Renal cortex interstitium (tissue), 15 donors: ENCODE results near the gene AEN. TPM values are rescaled to one million over a fixed set of nuclear protein-coding genes. Genes with fewer than 3 reads are reported as not detected.

Experiments used
- DNase-seq, 11 donors: peaks; one replicate each; pipeline ENCODE4 v3.0.0-alpha.2; 2013; ENCODE audit warnings: low read depth in 9 of 11, low spot score in 4 of 11; ENCODE audit errors: extremely low read depth in 1 of 11
- long read RNA-seq, 16 experiments: transcript quantifications; one replicate each; lab custom pipeline, GENCODE V29; 2026
- polyA plus RNA-seq, 3 donors: library from polyadenylated mRNA; unstranded; fragments of 120-200 nt; gene quantifications; one replicate each; pipeline ENCODE4 v1.2.1, GENCODE V29; 2013; ENCODE audit not compliant: insufficient read length in 3 of 3

AEN gene
- 1 to 10 TPM; 5.6 to 6.9 (median 5.8) TPM for polyA plus RNA-seq
- long read RNA-seq, donor 1, partial matches to known transcripts, result 0 of 1 reads
- long read RNA-seq, donor 1, other reads (novel, unspliced or antisense), result 0 of 1 reads
- long read RNA-seq, donor 2, full-length matches to known transcripts, result 1 of 1 reads
- long read RNA-seq, donor 2, partial matches to known transcripts, result 0 of 1 reads
- long read RNA-seq, donor 2, other reads (novel, unspliced or antisense), result 0 of 1 reads
- long read RNA-seq, donor 3, partial matches to known transcripts, result 0 of 1 reads
- long read RNA-seq, donor 3, other reads (novel, unspliced or antisense), result 0 of 1 reads
- long read RNA-seq, donor 4, partial matches to known transcripts, result 0 of 2 reads
- long read RNA-seq, donor 4, other reads (novel, unspliced or antisense), result 0 of 2 reads
- long read RNA-seq, donor 5, result 0 reads
- long read RNA-seq, donor 6, full-length matches to known transcripts, result 5 of 12 reads
- long read RNA-seq, donor 6, partial matches to known transcripts, result 7 of 12 reads
- long read RNA-seq, donor 6, other reads (novel, unspliced or antisense), result 0 of 12 reads
- long read RNA-seq, donor 7, partial matches to known transcripts, result 0 of 1 reads
- long read RNA-seq, donor 7, other reads (novel, unspliced or antisense), result 0 of 1 reads
- long read RNA-seq, donor 8, result 0 reads
- long read RNA-seq, donor 9, partial matches to known transcripts, result 0 of 2 reads
- long read RNA-seq, donor 9, other reads (novel, unspliced or antisense), result 0 of 2 reads
- long read RNA-seq, donor 10, full-length matches to known transcripts, result 1 of 1 reads
- long read RNA-seq, donor 10, partial matches to known transcripts, result 0 of 1 reads
- long read RNA-seq, donor 10, other reads (novel, unspliced or antisense), result 0 of 1 reads
- long read RNA-seq, donor 11, partial matches to known transcripts, result 6 of 7 reads
- long read RNA-seq, donor 11, other reads (novel, unspliced or antisense), result 0 of 7 reads
- long read RNA-seq, donor 12, partial matches to known transcripts, result 0 of 1 reads
- long read RNA-seq, donor 12, other reads (novel, unspliced or antisense), result 0 of 1 reads
- long read RNA-seq, donor 13, result 0 reads
- long read RNA-seq, donor 14, partial matches to known transcripts, result 0 of 1 reads
- long read RNA-seq, donor 14, other reads (novel, unspliced or antisense), result 0 of 1 reads
- long read RNA-seq, donor 15, result 0 reads
- long read RNA-seq, donor 16, transcript AEN-201 (4 exons, 3,117 nt), result major isoform, 5 of 5 reads
- long read RNA-seq, donor 16, partial matches to known transcripts, result 0 of 5 reads
- long read RNA-seq, donor 16, other reads (novel, unspliced or antisense), result 0 of 5 reads

- DNase-seq, result peak; percentile 84 to 94 (median 92)
Observed at GRCh38 chr15:88620995-88621772, at the start of gene AEN. TSS of gene AEN (plus strand) at chr15:88621340. CDS start at chr15:88626210, 4,870 bp downstream.

- DNase-seq, result no peak
Observed at GRCh38 chr15:88571852-88572259, 49.3 kb upstream of the AEN start.

- DNase-seq, result no peak
Observed at GRCh38 chr15:88574077-88574476, 47.1 kb upstream of the AEN start.

GRCh38 chr15:88574655-88575054 is 46.5 kb upstream of the AEN start:
- DNase-seq, result no peak

GRCh38 chr15:88579322-88579721 is 41.8 kb upstream of the AEN start:
- DNase-seq, result no peak

- no peak for DNase-seq
Observed at GRCh38 chr15:88580532-88580931, 40.6 kb upstream of the AEN start.

GRCh38 chr15:88586401-88587162 is 34.6 kb upstream of the AEN start:
- DNase-seq, result no peak

- no peak for DNase-seq
Observed at GRCh38 chr15:88590759-88591158, 30.4 kb upstream of the AEN start.

- no peak for DNase-seq
Observed at GRCh38 chr15:88591384-88591783, 29.8 kb upstream of the AEN start.

GRCh38 chr15:88603885-88604284 is 17.3 kb upstream of the AEN start:
- no peak for DNase-seq

- DNase-seq, result no peak
Observed at GRCh38 chr15:88604381-88605188, 16.6 kb upstream of the AEN start.

GRCh38 chr15:88605189-88606069 is 15.7 kb upstream of the AEN start:
- peak in 8 of 11 donors; percentile 43 to 69 (median 56) for DNase-seq

GRCh38 chr15:88606070-88606794 is 14.9 kb upstream of the AEN start:
- no peak for DNase-seq

- no peak for DNase-seq
Observed at GRCh38 chr15:88607951-88608350, 13.2 kb upstream of the AEN start.

GRCh38 chr15:88608607-88609181 is 12.4 kb upstream of the AEN start:
- DNase-seq, result no peak
